GM21825 (cell line): ENCODE measurements around the gene BNC2.
"Not testable (repeated sequence)": the region's sequence is repeated elsewhere in the genome, so short reads cannot be mapped to it uniquely, and the experiment has no call there.

Source experiments
- ATAC-seq: cut with Tn5 transposase; IDR thresholded peaks from one replicate; pipeline ENCODE4 v1.9.1; 2021; ENCODE audit warnings: mild to moderate bottlenecking, moderate library complexity; ENCODE audit not compliant: unreplicated experiment

The BNC2 gene

GRCh38 chr9:16553869-16554540, 316.5 kb downstream of the BNC2 start:
- ATAC-seq, result no peak

DNA sequence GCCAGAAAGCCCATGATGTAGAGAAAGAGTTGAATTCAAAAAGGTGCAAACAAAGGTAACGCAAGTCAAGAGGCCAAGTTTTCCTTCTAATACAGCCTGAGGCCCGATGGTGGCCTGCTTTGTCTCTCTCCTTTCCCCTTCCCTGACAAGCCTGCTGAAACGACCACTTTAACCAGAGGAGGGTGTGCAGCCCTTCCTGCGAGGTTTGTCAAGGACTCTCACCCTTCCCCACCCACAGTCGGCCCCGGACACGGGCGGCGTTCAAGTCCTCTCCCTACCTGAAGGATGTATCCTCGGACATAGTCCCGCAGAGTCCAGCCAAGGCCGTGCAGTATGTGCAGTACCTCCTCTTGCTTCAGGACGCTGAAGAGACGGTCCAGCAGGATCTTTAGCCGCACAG, 318.2 kb downstream of the BNC2 start:
- no peak for ATAC-seq

DNA sequence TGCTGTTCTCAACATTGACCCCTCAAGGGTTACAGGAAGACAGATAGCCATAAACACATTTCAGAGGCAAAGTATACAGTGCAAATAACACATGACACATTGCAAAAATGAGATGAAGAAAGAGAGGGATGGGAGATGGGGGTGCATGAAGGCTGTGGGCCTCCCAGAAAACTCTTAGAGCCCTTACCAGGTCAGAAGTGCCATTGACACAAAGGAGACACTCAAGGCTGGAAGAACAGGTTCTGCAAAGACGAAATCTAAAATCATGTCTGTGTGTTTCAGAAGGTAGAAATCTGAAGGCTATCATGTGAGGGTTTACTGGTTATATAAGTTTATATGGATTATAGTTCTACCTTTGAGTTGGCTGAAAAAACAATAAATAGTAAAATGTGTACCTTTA, 318.8 kb downstream of the BNC2 start:
- no peak for ATAC-seq

- no peak for ATAC-seq
Measured at GRCh38 chr9:16545639-16546038, 324.8 kb downstream of the BNC2 start.

DNA sequence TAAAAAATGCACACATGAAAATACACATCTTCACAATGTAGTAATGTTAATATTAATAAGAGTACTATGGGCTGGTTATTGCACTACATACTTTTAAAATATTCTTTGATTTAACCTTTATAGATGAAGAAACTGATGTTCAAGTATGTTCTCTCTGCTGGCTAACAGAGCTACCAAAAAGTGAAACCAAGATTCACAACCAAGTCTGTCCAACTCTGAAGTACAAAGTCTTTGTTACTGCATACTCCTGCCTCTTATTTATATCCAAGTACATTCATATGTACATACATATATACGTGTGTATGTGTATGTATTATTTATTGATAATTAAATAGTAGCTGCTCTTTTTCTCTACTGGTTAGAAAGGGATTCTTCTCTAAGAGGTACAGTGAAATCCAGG, 325.6 kb downstream of the BNC2 start:
- no peak for ATAC-seq

- ATAC-seq, result no peak
Measured at GRCh38 chr9:16543686-16544085, 326.8 kb downstream of the BNC2 start.

- ATAC-seq, result no peak
Measured at GRCh38 chr9:16543225-16543624, 327.2 kb downstream of the BNC2 start.

- ATAC-seq, result no peak
Measured at GRCh38 chr9:16542290-16542689, 328.2 kb downstream of the BNC2 start.

- no peak for ATAC-seq
Measured at GRCh38 chr9:16540743-16541613, 329.5 kb downstream of the BNC2 start.

GRCh38 chr9:16539626-16540025, 330.8 kb downstream of the BNC2 start:
- ATAC-seq, result not testable (repeated sequence)

DNA sequence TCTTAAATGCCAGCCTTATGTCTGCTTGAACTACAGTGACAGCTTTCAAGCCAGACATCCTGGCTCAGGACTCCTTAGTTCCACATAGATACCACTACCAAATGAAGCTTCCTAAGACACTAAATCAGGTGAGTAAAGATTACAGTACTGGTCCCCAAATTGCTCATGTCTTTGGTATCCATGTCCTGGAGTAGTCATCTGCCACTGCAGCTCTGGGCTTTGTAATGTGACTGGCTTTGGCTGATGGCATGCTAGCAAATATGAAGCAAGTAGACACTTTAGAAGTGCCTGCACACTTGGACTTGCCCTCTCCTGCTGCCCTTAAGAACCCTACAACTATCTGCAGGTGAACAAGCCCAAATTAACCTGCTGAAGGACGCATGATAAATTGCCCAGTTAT, 334.9 kb downstream of the BNC2 start:
- ATAC-seq, result no peak

GRCh38 chr9:16532681-16533450, 337.6 kb downstream of the BNC2 start:
- ATAC-seq, result no peak

DNA sequence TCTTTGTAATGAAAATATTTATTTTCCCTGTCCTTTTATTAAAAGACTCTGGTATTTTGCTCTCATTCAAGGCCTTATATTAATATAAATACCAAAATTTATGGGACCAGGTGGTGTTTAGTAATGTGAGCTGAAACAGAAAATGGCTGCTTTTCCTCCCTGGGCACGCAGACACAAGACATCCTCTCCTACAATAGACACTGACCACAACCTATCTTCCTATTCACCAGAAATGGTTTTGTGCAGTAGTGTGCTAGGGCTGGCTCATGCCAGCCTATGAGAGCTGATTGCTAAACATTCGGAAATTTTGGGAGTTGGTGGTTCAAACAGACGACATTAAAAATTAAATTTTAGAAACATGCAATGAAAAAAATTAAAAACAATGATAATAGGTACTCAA, 338.2 kb downstream of the BNC2 start:
- no peak for ATAC-seq

DNA sequence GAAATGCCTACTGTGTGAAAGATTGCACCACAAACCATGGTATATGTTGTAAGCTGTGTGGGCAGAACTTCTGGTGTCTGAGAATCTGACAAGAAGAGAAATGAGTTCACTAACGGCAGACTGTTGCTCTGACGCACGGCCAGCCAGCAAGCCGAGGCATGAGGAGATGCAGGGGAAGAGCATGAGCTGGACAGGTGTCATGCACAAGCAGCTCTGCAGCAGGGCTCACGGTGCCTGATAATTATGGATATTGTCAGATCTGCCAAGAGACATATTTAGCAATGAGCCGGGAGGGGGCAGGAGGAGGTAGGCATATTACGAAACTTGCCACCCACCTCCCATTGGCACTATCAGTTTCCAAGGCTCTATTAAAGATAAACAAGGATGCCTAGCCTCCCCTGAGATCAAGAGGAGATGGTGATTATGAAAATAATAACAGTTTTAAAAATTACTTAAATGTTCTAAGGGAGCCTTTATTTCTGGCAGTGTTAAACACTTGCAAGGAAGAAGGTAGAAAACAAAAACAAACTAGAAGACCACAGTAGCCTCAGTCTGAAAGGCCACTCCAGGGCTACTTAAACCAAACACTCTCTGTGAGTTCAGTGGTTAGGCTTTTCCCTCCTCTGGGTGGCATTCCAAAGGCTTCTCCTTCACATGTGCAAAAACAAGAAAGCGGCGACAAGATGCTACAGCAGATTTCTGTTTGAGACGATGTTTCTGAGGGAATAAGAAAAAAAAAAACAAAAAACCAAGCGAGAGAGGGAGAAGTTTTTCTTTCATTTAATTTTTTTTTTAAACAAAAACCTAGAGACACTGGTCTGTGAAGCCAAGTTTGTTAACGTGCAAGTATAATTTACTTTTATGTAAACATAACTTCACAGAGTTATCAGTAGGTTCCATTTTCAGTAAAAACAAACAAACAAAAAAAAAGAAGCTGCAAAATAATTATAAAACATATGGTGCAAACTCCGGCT, 339.5 kb downstream of the BNC2 start:
- no peak for ATAC-seq

GRCh38 chr9:16527573-16527972, 342.9 kb downstream of the BNC2 start:
- ATAC-seq, result no peak

- no peak for ATAC-seq
Measured at GRCh38 chr9:16526380-16526779, 344.1 kb downstream of the BNC2 start.

DNA sequence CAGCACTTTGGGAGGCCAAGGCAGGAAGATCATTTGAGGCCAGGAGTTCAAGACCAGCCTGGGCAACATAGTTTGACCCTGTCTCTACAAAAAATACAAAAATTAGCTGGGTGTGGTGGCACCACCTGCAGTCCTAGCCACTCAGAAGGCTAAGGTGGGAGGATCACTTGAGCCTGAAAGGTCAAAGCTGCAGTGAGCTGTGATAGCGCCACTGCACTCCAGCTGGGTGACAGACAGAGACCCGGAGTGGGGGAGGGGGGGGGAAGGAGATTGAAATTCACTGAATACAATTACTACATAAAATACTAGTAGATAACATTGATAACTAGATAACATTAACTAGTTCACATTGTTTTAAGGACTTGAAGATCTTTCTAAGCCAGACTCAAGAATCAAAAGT, 345.6 kb downstream of the BNC2 start:
- no peak for ATAC-seq

- no peak for ATAC-seq
Measured at GRCh38 chr9:16524078-16524477, 346.4 kb downstream of the BNC2 start.

- ATAC-seq, result no peak
Measured at GRCh38 chr9:16521868-16522411, 348.5 kb downstream of the BNC2 start.

DNA sequence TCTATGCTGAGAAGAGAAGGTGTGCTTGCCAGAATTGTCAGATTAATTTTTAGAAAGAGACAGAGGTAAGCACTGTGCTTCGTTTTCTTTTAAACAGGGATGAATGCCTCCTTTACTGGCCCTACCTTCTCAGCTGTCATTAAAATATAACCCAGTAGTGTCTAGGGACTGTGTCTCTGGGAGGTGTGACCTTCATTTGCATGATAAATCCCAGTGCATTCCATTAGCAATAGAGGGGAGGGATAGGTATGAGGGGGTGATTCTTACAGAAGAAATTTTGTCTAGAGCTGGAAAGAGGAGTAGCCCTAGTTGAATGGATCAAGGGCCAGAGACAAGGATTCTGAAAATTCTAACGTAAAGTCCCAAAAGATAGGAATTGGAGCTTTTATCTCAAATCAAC, 351.5 kb downstream of the BNC2 start:
- no peak for ATAC-seq
